H1 (cell line): Measurements from ENCODE around the gene NNMT. TPM values are rescaled to one million over a fixed set of nuclear protein-coding genes. Genes with fewer than 3 reads are reported as not detected.

Source experiments
- CTCF ChIA-PET: fragments of 300-600 bp; sonication (Branson Sonifier 250); formaldehyde crosslinking; loops from one replicate; lab custom pipeline; 2021; ENCODE audit not compliant: partially characterized antibody; lab: Charles Lee
- POLR2A ChIA-PET: fragments of 300-600 bp; sonication (Branson Sonifier 250); formaldehyde crosslinking; loops from one replicate; lab custom pipeline; 2021; ENCODE audit warnings: inconsistent platforms; ENCODE audit not compliant: partially characterized antibody; lab: Charles Lee
- DNase-seq, 2 experiments: peaks; one replicate each; pipeline versions ENCODE4 v3.0.0 to v3.0.0-alpha.2; 2010 to 2022; ENCODE audit warnings: low spot score in 2 of 2, low read depth in 1 of 2, mixed read lengths in 1 of 2
- FAIRE-seq: peaks from 2 replicates; lab custom pipeline; 2011; peaks lifted over from hg19 to GRCh38; lab: Jason Lieb, UNC
- H2AFZ ChIP-seq: 2 replicates; pipeline ENCODE4 v1.8.1; 2012; ENCODE audit warnings: low read length, inconsistent platforms
- H2AK5ac ChIP-seq: 2 replicates; pipeline ENCODE4 v1.6.1; 2013; ENCODE audit warnings: low read depth, low read length
- H2BK120ac ChIP-seq: replicated peaks from 2 replicates; pipeline ENCODE3; 2013; ENCODE audit warnings: low read depth, low read length, inconsistent platforms
- H2BK12ac ChIP-seq: 2 replicates; pipeline ENCODE4 v1.6.1; 2013; ENCODE audit warnings: low read depth, low read length
- H2BK15ac ChIP-seq: 2 replicates; pipeline ENCODE4 v1.6.1; 2013; ENCODE audit warnings: low read length
- H2BK20ac ChIP-seq: 2 replicates; pipeline ENCODE4 v1.6.1; 2013; ENCODE audit warnings: low read length
- H2BK5ac ChIP-seq: 2 replicates; pipeline ENCODE4 v1.6.1; 2013; ENCODE audit warnings: low read depth, low read length
- H3K14ac ChIP-seq: 2 replicates; pipeline ENCODE4 v1.6.1; 2013; ENCODE audit warnings: inconsistent platforms; ENCODE audit not compliant: insufficient read length
- H3K18ac ChIP-seq: 2 replicates; pipeline ENCODE4 v1.6.1; 2013; ENCODE audit warnings: low read length; ENCODE audit errors: extremely low read depth
- H3K23ac ChIP-seq: 2 replicates; pipeline ENCODE4 v1.6.1; 2013; ENCODE audit warnings: inconsistent platforms; ENCODE audit not compliant: insufficient read length
- H3K23me2 ChIP-seq: 2 replicates; pipeline ENCODE4 v1.6.1; 2013; ENCODE audit warnings: low read depth, low read length
- H3K27ac ChIP-seq: 2 replicates; pipeline ENCODE4 v1.6.1; 2011; ENCODE audit warnings: low read depth, low read length, inconsistent platforms
- H3K27me3 ChIP-seq, 4 experiments: replicated peaks in 1 of 4; 1 replicate in 1 of 4; 2 replicates in 3 of 4; pipeline versions ENCODE4 v1.6.1 to v1.8.1; 2011 to 2013; ENCODE audit warnings: low read length in 3 of 4, mild to moderate bottlenecking in 3 of 4, inconsistent platforms in 2 of 4, mixed read lengths in 2 of 4, moderate library complexity in 1 of 4; ENCODE audit not compliant: control insufficient read depth in 3 of 4, insufficient read depth in 3 of 4; ENCODE audit errors: extremely low read depth in 1 of 4
- H3K36me3 ChIP-seq, 4 experiments: 2 replicates each; pipeline versions ENCODE4 v1.6.1 to v1.8.1; 2011 to 2013; ENCODE audit warnings: mild to moderate bottlenecking in 4 of 4, low read length in 3 of 4, moderate library complexity in 2 of 4, control low read depth in 1 of 4, inconsistent platforms in 1 of 4; ENCODE audit not compliant: insufficient read depth in 4 of 4, control insufficient read depth in 2 of 4
- H3K4ac ChIP-seq: replicated peaks from 2 replicates; pipeline ENCODE3; 2013; ENCODE audit warnings: low read length, low read depth, mixed read lengths, inconsistent platforms; ENCODE audit not compliant: insufficient read length
- H3K4me1 ChIP-seq, 4 experiments: replicated peaks in 1 of 4; 1 replicate in 1 of 4; 2 replicates in 3 of 4; pipeline versions ENCODE4 v1.6.1 to v1.8.1; 2011 to 2013; ENCODE audit warnings: low read length in 3 of 4, inconsistent platforms in 2 of 4, mixed read lengths in 1 of 4; ENCODE audit not compliant: insufficient read depth in 4 of 4, control insufficient read depth in 3 of 4
- H3K4me2 ChIP-seq, 2 experiments: 2 replicates each; pipeline versions ENCODE4 v1.6.1 to v1.8.1; 2011 to 2013; ENCODE audit warnings: low read depth in 2 of 2, low read length in 2 of 2, control low read depth in 1 of 2, inconsistent platforms in 1 of 2, mild to moderate bottlenecking in 1 of 2; ENCODE audit not compliant: insufficient read depth in 1 of 2
- H3K4me3 ChIP-seq, 4 experiments: fragments of 200-600, 300-600 bp in 1 of 4; sonication (generic), shearing (Covaris generic), sonication (Bioruptor Twin) in 1 of 4; 2 replicates each; pipeline versions ENCODE4 v1.5.1 to v1.8.1; 2011 to 2016; ENCODE audit warnings: low read length in 4 of 4, low read depth in 3 of 4, control low read depth in 2 of 4, inconsistent platforms in 2 of 4, mild to moderate bottlenecking in 2 of 4, mixed read lengths in 1 of 4, moderate library complexity in 1 of 4; ENCODE audit not compliant: insufficient read depth in 2 of 4; ENCODE audit errors: extremely low read depth in 1 of 4
- H3K56ac ChIP-seq: replicated peaks from 2 replicates; pipeline ENCODE3; 2013; ENCODE audit warnings: low read depth, mild to moderate bottlenecking, mixed read lengths, low read length, inconsistent platforms; ENCODE audit not compliant: insufficient read length
- H3K79me1 ChIP-seq: 2 replicates; pipeline ENCODE4 v1.6.1; 2013; ENCODE audit warnings: low read depth, low read length, control low read depth
- H3K79me2 ChIP-seq, 2 experiments: 2 replicates each; pipeline versions ENCODE4 v1.6.1 to v1.8.1; 2012 to 2013; ENCODE audit warnings: low read length in 2 of 2, mild to moderate bottlenecking in 2 of 2, inconsistent platforms in 1 of 2; ENCODE audit not compliant: insufficient read depth in 2 of 2, control insufficient read depth in 1 of 2
- H3K9ac ChIP-seq, 4 experiments: replicated peaks in 1 of 4; 1 replicate in 1 of 4; 2 replicates in 3 of 4; pipeline versions ENCODE4 v1.6.1 to v1.8.1; 2011 to 2013; ENCODE audit warnings: low read depth in 3 of 4, low read length in 3 of 4, control low read depth in 2 of 4, mild to moderate bottlenecking in 2 of 4, moderate library complexity in 2 of 4, inconsistent platforms in 1 of 4; ENCODE audit errors: extremely low read depth in 1 of 4
- H3K9me3 ChIP-seq, 2 experiments: 2 replicates each; pipeline versions ENCODE4 v1.6.1 to v1.8.1; 2012 to 2013; ENCODE audit warnings: mild to moderate bottlenecking in 2 of 2, moderate library complexity in 2 of 2, control low read depth in 1 of 2, inconsistent platforms in 1 of 2, low read depth in 1 of 2, low read length in 1 of 2, mixed read lengths in 1 of 2; ENCODE audit not compliant: insufficient read depth in 2 of 2
- H4K20me1 ChIP-seq, 2 experiments: replicated peaks in 1 of 2; 2 replicates each; pipeline versions ENCODE3 to v1.8.1; 2011 to 2013; ENCODE audit warnings: inconsistent platforms in 2 of 2, low read length in 2 of 2, mild to moderate bottlenecking in 1 of 2; ENCODE audit not compliant: insufficient read depth in 2 of 2, control insufficient read depth in 1 of 2
- H4K5ac ChIP-seq: 2 replicates; pipeline ENCODE4 v1.6.1; 2013; ENCODE audit warnings: low read length, low read depth, mixed read lengths, inconsistent platforms; ENCODE audit not compliant: insufficient read length
- H4K8ac ChIP-seq: 2 replicates; pipeline ENCODE4 v1.8.0; 2013; ENCODE audit warnings: mild to moderate bottlenecking, moderate library complexity, low read length, inconsistent platforms; ENCODE audit not compliant: insufficient read depth; ENCODE audit errors: extremely low read depth
- H4K91ac ChIP-seq: replicated peaks from 2 replicates; pipeline ENCODE3; 2013; ENCODE audit warnings: low read length, mixed read lengths, inconsistent platforms; ENCODE audit not compliant: insufficient read length
- CBX5 ChIP-seq: fragments of 300-800, 300-1000 bp; sonication (generic); IDR thresholded peaks from 2 replicates; pipeline ENCODE4 v1.7.1; 2016; ENCODE audit warnings: antibody characterized with exemption, low read length, low read depth
- NANOG ChIP-seq: IDR thresholded peaks from 2 replicates; pipeline ENCODE4 v1.6.1; 2011; ENCODE audit warnings: low read length, low read depth, mild to moderate bottlenecking, inconsistent platforms; ENCODE audit not compliant: insufficient read depth, poor library complexity, severe bottlenecking
- NRF1 ChIP-seq: IDR thresholded peaks from 2 replicates; pipeline ENCODE4 v1.6.1; 2011; ENCODE audit warnings: mild to moderate bottlenecking, low read depth, low read length, improper control_type of control experiment
- SIN3A ChIP-seq, 2 experiments: IDR thresholded peaks in 1 of 2; conservative IDR thresholded peaks in 1 of 2; 2 replicates each; pipeline ENCODE4 v1.6.1; 2011 to 2012; ENCODE audit warnings: low read length in 2 of 2, improper control_type of control experiment in 1 of 2, low read depth in 1 of 2, mild to moderate bottlenecking in 1 of 2
- SP4 ChIP-seq: IDR thresholded peaks from 2 replicates; pipeline ENCODE4 v1.6.1; 2012; ENCODE audit warnings: low read length, inconsistent platforms
- SRF ChIP-seq: IDR thresholded peaks from 2 replicates; pipeline ENCODE4 v1.6.1; 2011; ENCODE audit warnings: mild to moderate bottlenecking, low read depth, low read length, moderate library complexity
- TAF7 ChIP-seq: optimal IDR thresholded peaks from 2 replicates; pipeline ENCODE3; 2011; ENCODE audit warnings: low read depth, mild to moderate bottlenecking, inconsistent platforms, low read length, moderate library complexity, borderline replicate concordance
- WGBS, 2 experiments: shearing (Covaris generic) in 1 of 2; methylation state at CpG; one replicate each; pipeline versions ENCODE4 v1.1.6 to v1.1.7; 2013 to 2015; ENCODE audit warnings: low lambda C conversion rate in 2 of 2, mixed read lengths in 2 of 2, inconsistent platforms in 1 of 2, low coverage in 1 of 2, missing lambda C conversion rate in 1 of 2; ENCODE audit not compliant: insufficient replicate concordance in 2 of 2, insufficient coverage in 1 of 2, insufficient read length in 1 of 2; ENCODE audit errors: extremely low coverage in 1 of 2, missing lambda C conversion rate in 1 of 2; 5-methylcytosine and 5-hydroxymethylcytosine counted together
- polyA plus RNA-seq, 7 experiments: library from polyadenylated mRNA; depleted of rRNA in 3 of 7; stranded (reverse) in 5 of 7; unstranded in 2 of 7; fragments of >200 nt in 5 of 7; fragments of 200-250 nt in 2 of 7; gene quantifications; 1 replicate in 5 of 7; 2 replicates in 1 of 7; 4 replicates in 1 of 7; pipeline versions ENCODE4 v1.2.1 to v1.2.3, GENCODE V29; 2011 to 2013; ENCODE audit warnings: missing spikeins in 2 of 7, mixed read lengths in 2 of 7
- total RNA-seq: library from RNA; stranded (reverse); fragmentation: NEBNext Ultra II Directional; extraction: Animal tissue kit (Norgen Biotek cat#: 25700); gene quantifications from 2 replicates; pipeline ENCODE4 v1.2.1, GENCODE V29; 2021
- TF ChIP-seq, protein P1 (sequence below): IDR thresholded peaks from 2 replicates; pipeline ENCODE4 v1.6.1; 2012; ENCODE audit warnings: low read length, inconsistent platforms
- TF ChIP-seq, protein P2 (sequence below), 3 experiments: IDR thresholded peaks; 1 replicate in 2 of 3; 2 replicates in 1 of 3; pipeline versions ENCODE4 v1.5.1 to v1.6.1; 2011; ENCODE audit warnings: low read length in 3 of 3, mild to moderate bottlenecking in 3 of 3, inconsistent platforms in 2 of 3, low read depth in 1 of 3, moderate library complexity in 1 of 3; ENCODE audit not compliant: insufficient read depth in 1 of 3; ENCODE audit errors: control extremely low read depth in 1 of 3

The NNMT gene
- total and polyA plus RNA-seq, 2 of the 8 experiments (the other 6 are each of a cell fraction or from before 2014, with no cell fraction given) = not detected

DNA sequence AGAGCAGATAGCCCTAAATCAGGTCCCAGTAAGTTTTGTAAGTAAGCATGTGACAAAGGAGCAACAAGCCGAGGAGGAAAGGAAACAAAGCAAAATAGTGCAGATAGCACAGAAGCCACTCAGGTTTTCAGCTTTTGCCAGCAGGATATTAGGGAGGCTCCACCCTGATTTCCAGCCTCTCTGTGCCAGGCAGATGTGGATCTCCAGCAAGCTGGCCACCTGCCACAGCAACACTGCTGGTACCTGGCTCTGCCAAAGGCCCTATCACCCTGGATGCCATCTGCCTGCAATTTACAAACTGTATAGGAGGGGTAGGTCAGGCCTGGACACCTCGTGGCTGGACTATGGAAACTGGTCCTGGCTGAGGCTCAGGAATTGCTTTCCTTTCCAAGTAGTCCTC lies 12.2 kb upstream of the NNMT start:
- DNase-seq (peak in 1 of 2 experiments; percentile 26), FAIRE-seq (no peak)
- Histone ChIP-seq H3K4me1 (peaks cover 0 to 4% (median 0%) of the 10 kb centered on the region in 4 experiments; a peak in 2 of 7 replicates), H4K5ac (no peak overlapping the region), H2BK12ac (no peak overlapping the region), H3K4me3 (no peak overlapping the region), H3K27ac (no peak overlapping the region), H3K9me3 (no peaks in the 10 kb centered on the region), H3K14ac (no peak overlapping the region), H4K8ac (no peak overlapping the region), H2BK20ac (no peak overlapping the region), H2AK5ac (no peak overlapping the region), H3K4ac (no peak overlapping the region), H4K91ac (no peak overlapping the region), H3K56ac (no peak overlapping the region), H3K27me3 (no peaks in the 10 kb centered on the region), H2AFZ (no peak overlapping the region), H3K9ac (no peak overlapping the region), H3K23me2 (no peaks in the 10 kb centered on the region), H3K36me3 (no peaks in the 10 kb centered on the region), H2BK5ac (no peak overlapping the region), H3K79me1 (no peaks in the 10 kb centered on the region), H2BK15ac (no peak overlapping the region), H4K20me1 (no peaks in the 10 kb centered on the region), H3K18ac (no peak overlapping the region), H2BK120ac (no peak overlapping the region), H3K23ac (no peak overlapping the region), H3K79me2 (no peaks in the 10 kb centered on the region), H3K4me2 (no peak overlapping the region)
- POLR2A ChIA-PET = no interaction called here
- CTCF ChIA-PET = interaction anchor here (1.0 to 1.3 kb wide), 3 partner anchors 28 to 112 kb away, joined by 3 read pairs; no protein-coding TSS in a partner anchor
- 84% methylated on average over 2 of the region's 2 CpGs; no CpG with 5 or more reads in 1 of the 2 experiments for WGBS, 2 experiments
- TF ChIP-seq SRF = no peak
- TF ChIP-seq NRF1 = no peak
- TF ChIP-seq SP4 = no peak
- TF ChIP-seq, protein P1, sequence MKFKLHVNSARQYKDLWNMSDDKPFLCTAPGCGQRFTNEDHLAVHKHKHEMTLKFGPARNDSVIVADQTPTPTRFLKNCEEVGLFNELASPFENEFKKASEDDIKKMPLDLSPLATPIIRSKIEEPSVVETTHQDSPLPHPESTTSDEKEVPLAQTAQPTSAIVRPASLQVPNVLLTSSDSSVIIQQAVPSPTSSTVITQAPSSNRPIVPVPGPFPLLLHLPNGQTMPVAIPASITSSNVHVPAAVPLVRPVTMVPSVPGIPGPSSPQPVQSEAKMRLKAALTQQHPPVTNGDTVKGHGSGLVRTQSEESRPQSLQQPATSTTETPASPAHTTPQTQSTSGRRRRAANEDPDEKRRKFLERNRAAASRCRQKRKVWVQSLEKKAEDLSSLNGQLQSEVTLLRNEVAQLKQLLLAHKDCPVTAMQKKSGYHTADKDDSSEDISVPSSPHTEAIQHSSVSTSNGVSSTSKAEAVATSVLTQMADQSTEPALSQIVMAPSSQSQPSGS = no peak
- no peak for TF ChIP-seq CBX5
- TF ChIP-seq SIN3A (conservative IDR thresholded peaks at IDR 0.05 in 1 of 2, IDR thresholded peaks at IDR 0.05 in 1 of 2; ENCODE audit: low read depth in 1 of 2, low read length in 2 of 2) = no peak
- TF ChIP-seq, protein P2, sequence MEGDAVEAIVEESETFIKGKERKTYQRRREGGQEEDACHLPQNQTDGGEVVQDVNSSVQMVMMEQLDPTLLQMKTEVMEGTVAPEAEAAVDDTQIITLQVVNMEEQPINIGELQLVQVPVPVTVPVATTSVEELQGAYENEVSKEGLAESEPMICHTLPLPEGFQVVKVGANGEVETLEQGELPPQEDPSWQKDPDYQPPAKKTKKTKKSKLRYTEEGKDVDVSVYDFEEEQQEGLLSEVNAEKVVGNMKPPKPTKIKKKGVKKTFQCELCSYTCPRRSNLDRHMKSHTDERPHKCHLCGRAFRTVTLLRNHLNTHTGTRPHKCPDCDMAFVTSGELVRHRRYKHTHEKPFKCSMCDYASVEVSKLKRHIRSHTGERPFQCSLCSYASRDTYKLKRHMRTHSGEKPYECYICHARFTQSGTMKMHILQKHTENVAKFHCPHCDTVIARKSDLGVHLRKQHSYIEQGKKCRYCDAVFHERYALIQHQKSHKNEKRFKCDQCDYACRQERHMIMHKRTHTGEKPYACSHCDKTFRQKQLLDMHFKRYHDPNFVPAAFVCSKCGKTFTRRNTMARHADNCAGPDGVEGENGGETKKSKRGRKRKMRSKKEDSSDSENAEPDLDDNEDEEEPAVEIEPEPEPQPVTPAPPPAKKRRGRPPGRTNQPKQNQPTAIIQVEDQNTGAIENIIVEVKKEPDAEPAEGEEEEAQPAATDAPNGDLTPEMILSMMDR (IDR thresholded peaks at IDR 0.05; ENCODE audit: control extremely low read depth in 1 of 3, insufficient read depth in 1 of 3, low read depth in 1 of 3, low read length in 3 of 3) = no peak
- no peak for TF ChIP-seq TAF7
- no peak for TF ChIP-seq NANOG
